ENCODE measurements around the gene CCT6B. TPM values are rescaled to one million over a fixed set of nuclear protein-coding genes. Genes with fewer than 3 reads are reported as not detected.

CCT6B gene, protein sequence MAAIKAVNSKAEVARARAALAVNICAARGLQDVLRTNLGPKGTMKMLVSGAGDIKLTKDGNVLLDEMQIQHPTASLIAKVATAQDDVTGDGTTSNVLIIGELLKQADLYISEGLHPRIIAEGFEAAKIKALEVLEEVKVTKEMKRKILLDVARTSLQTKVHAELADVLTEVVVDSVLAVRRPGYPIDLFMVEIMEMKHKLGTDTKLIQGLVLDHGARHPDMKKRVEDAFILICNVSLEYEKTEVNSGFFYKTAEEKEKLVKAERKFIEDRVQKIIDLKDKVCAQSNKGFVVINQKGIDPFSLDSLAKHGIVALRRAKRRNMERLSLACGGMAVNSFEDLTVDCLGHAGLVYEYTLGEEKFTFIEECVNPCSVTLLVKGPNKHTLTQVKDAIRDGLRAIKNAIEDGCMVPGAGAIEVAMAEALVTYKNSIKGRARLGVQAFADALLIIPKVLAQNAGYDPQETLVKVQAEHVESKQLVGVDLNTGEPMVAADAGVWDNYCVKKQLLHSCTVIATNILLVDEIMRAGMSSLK
- total RNA-seq: 2.3 and 2.5 TPM in 2 replicates
- long read RNA-seq, partial matches to known transcripts: 3 of 6 reads
- long read RNA-seq, other reads (novel, unspliced or antisense): 2 of 6 reads

GRCh38 chr17:34961093-34961911 lies at the start of gene CCT6B, which contains the start of gene ZNF830:
Gene CCT6B, minus strand, starts transcription at chr17:34961460. Its CDS starts 67 bp downstream, at chr17:34961393.
Gene ZNF830, plus strand, starts transcription at chr17:34961540. Its CDS starts 27 bp downstream, at chr17:34961567.
- peak; percentile 85 for DNase-seq (ENCODE audit: low read depth, low spot score)
- Mint-ChIP-seq H3K27ac (ENCODE audit: unreplicated experiment) (peak within 1 kb of the TSS; percentile 99), H3K4me1 (peaks cover 11% of the 10 kb centered on the region), H3K36me3 (ENCODE audit: low read depth) (peaks cover 6% of the 10 kb centered on the region), H3K4me3 (peak within 1 kb of the TSS; percentile 97), H3K27me3 (ENCODE audit: low read depth) (peaks cover 20% of the 10 kb centered on the region), H3K9me3 (no peaks in the 10 kb centered on the region)
- TF ChIP-seq, protein P1, sequence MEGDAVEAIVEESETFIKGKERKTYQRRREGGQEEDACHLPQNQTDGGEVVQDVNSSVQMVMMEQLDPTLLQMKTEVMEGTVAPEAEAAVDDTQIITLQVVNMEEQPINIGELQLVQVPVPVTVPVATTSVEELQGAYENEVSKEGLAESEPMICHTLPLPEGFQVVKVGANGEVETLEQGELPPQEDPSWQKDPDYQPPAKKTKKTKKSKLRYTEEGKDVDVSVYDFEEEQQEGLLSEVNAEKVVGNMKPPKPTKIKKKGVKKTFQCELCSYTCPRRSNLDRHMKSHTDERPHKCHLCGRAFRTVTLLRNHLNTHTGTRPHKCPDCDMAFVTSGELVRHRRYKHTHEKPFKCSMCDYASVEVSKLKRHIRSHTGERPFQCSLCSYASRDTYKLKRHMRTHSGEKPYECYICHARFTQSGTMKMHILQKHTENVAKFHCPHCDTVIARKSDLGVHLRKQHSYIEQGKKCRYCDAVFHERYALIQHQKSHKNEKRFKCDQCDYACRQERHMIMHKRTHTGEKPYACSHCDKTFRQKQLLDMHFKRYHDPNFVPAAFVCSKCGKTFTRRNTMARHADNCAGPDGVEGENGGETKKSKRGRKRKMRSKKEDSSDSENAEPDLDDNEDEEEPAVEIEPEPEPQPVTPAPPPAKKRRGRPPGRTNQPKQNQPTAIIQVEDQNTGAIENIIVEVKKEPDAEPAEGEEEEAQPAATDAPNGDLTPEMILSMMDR (conservative IDR thresholded peaks at IDR 0.05): no peak

DNA sequence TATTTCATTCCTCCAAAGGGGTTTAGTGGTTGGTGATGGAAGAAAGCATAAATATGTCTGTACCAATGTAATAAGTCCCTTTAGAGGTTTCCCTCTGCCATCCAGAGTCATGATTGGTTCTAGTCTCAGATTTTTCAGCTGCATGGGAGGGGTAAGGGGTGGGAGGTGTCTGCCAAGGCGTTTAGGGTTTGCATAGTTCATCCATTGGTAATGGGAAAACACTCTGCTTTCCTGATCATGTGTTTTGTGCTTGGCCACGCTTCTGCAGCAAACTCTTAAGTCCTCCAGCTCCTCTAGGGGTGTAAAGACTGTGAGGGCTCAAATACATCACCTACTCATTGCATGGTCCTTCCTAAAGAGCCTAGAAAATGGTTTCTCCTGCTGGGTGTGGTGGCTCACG lies 48.8 kb upstream of the CCT6B start:
- H3K27me3 Mint-ChIP-seq (ENCODE audit: low read depth): no peaks in the 10 kb centered on the region
- DNase-seq (ENCODE audit: low read depth, low spot score): no peak
- H3K4me3 Mint-ChIP-seq: no peak overlapping the region
- H3K4me1 Mint-ChIP-seq: peaks cover 13% of the 10 kb centered on the region
- H3K9me3 Mint-ChIP-seq: no peaks in the 10 kb centered on the region
- no peak overlapping the region for H3K27ac Mint-ChIP-seq (ENCODE audit: unreplicated experiment)
- TF ChIP-seq, protein P1 (conservative IDR thresholded peaks at IDR 0.05): no peak
- H3K36me3 Mint-ChIP-seq (ENCODE audit: low read depth): peaks cover 21% of the 10 kb centered on the region

- Mint-ChIP-seq H3K4me3 (peak overlapping the region; percentile 50), H3K27me3 (ENCODE audit: low read depth) (no peaks in the 10 kb centered on the region), H3K36me3 (ENCODE audit: low read depth) (peaks cover 31% of the 10 kb centered on the region), H3K4me1 (peaks cover 13% of the 10 kb centered on the region), H3K27ac (ENCODE audit: unreplicated experiment) (peak overlapping the region; percentile 14), H3K9me3 (no peaks in the 10 kb centered on the region)
- TF ChIP-seq, protein P1 (conservative IDR thresholded peaks at IDR 0.05): no peak
- DNase-seq (ENCODE audit: low read depth, low spot score): no peak
Measured at GRCh38 chr17:35006961-35007360, 45.7 kb upstream of the CCT6B start.

GRCh38 chr17:35006345-35006744 lies 45.1 kb upstream of the CCT6B start:
- TF ChIP-seq, protein P1 (conservative IDR thresholded peaks at IDR 0.05): no peak
- H3K4me1 Mint-ChIP-seq: peaks cover 10% of the 10 kb centered on the region
- no peak overlapping the region for H3K27ac Mint-ChIP-seq (ENCODE audit: unreplicated experiment)
- no peak overlapping the region for H3K4me3 Mint-ChIP-seq
- H3K9me3 Mint-ChIP-seq: no peaks in the 10 kb centered on the region
- H3K27me3 Mint-ChIP-seq (ENCODE audit: low read depth): no peaks in the 10 kb centered on the region
- DNase-seq (ENCODE audit: low read depth, low spot score): no peak
- peaks cover 31% of the 10 kb centered on the region for H3K36me3 Mint-ChIP-seq (ENCODE audit: low read depth)

- no peak for DNase-seq (ENCODE audit: low read depth, low spot score)
Measured at GRCh38 chr17:35003778-35004177, 42.5 kb upstream of the CCT6B start.

More at GRCh38 chr17:35003778-35004177, 42.5 kb upstream of the CCT6B start:
- peaks cover 10% of the 10 kb centered on the region for H3K4me1 Mint-ChIP-seq
- H3K27me3 Mint-ChIP-seq (ENCODE audit: low read depth): no peaks in the 10 kb centered on the region
- H3K36me3 Mint-ChIP-seq (ENCODE audit: low read depth): peaks cover 29% of the 10 kb centered on the region
- no peak overlapping the region for H3K4me3 Mint-ChIP-seq
- H3K9me3 Mint-ChIP-seq: no peaks in the 10 kb centered on the region
- no peak overlapping the region for H3K27ac Mint-ChIP-seq (ENCODE audit: unreplicated experiment)
- TF ChIP-seq, protein P1 (conservative IDR thresholded peaks at IDR 0.05): no peak

All from neural crest cell (in vitro differentiated cells).